ENCODE measurements around the gene BCAS3.
A peak's percentile ranks its signal among the peaks of the same experiment; 100 is the strongest.
"Not testable (repeated sequence)": the region's sequence is repeated elsewhere in the genome, so short reads cannot be mapped to it uniquely, and the experiment has no call there.

The BCAS3 gene

GRCh38 chr17:60947543-60947942 lies 269.9 kb downstream of the BCAS3 start:
- DNase-seq, result no peak

GRCh38 chr17:60952747-60953146 lies 275.1 kb downstream of the BCAS3 start:
- DNase-seq, result no peak

- DNase-seq, result no peak
Measured at GRCh38 chr17:60959011-60959410, 281.4 kb downstream of the BCAS3 start.

GRCh38 chr17:60959696-60960095 lies 282.0 kb downstream of the BCAS3 start:
- DNase-seq, result no peak

- DNase-seq, result no peak
Measured at GRCh38 chr17:60960398-60961065, 282.9 kb downstream of the BCAS3 start.

GRCh38 chr17:60964160-60964559 lies 286.5 kb downstream of the BCAS3 start:
- DNase-seq, result no peak

- no peak for DNase-seq
Measured at GRCh38 chr17:60968266-60968665, 290.6 kb downstream of the BCAS3 start.

- no peak for DNase-seq
Measured at GRCh38 chr17:60969500-60970037, 291.9 kb downstream of the BCAS3 start.

GRCh38 chr17:60970741-60971140 lies 293.1 kb downstream of the BCAS3 start:
- DNase-seq, result no peak

GRCh38 chr17:60971515-60972369 lies 294.1 kb downstream of the BCAS3 start:
- peak; percentile 44 for DNase-seq

- not testable (repeated sequence) for DNase-seq
Measured at GRCh38 chr17:60976861-60977260, 299.2 kb downstream of the BCAS3 start.

GRCh38 chr17:60989379-60989778 lies 311.7 kb downstream of the BCAS3 start:
- DNase-seq, result no peak

- no peak for DNase-seq
Measured at GRCh38 chr17:60989846-60990245, 312.2 kb downstream of the BCAS3 start.

- DNase-seq, result no peak
Measured at GRCh38 chr17:60993497-60993896, 315.8 kb downstream of the BCAS3 start.

GRCh38 chr17:60995680-60996079 lies 318.0 kb downstream of the BCAS3 start:
- no peak for DNase-seq

GRCh38 chr17:61000911-61001310 lies 323.3 kb downstream of the BCAS3 start:
- DNase-seq, result no peak

GRCh38 chr17:61002316-61002736 lies 324.7 kb downstream of the BCAS3 start:
- DNase-seq, result peak; percentile 37

GRCh38 chr17:61005358-61005757 lies 327.7 kb downstream of the BCAS3 start:
- DNase-seq, result no peak

GRCh38 chr17:61005958-61006357 lies 328.3 kb downstream of the BCAS3 start:
- DNase-seq, result not testable (repeated sequence)

GRCh38 chr17:61007980-61008379 lies 330.3 kb downstream of the BCAS3 start:
- DNase-seq, result no peak

GRCh38 chr17:61009663-61010062 lies 332.0 kb downstream of the BCAS3 start:
- no peak for DNase-seq

- no peak for DNase-seq
Measured at GRCh38 chr17:61010661-61011170, 333.1 kb downstream of the BCAS3 start.

- no peak for DNase-seq
Measured at GRCh38 chr17:61011251-61011650, 333.6 kb downstream of the BCAS3 start.

- no peak for DNase-seq
Measured at GRCh38 chr17:61015966-61016365, 338.3 kb downstream of the BCAS3 start.

Data from activated CD4-positive, alpha-beta T cell treated with anti-CD3 and anti-CD28 coated beads, Interleukin-2, amount 50 U/mL, for 16 hours (primary cell).